GM19043 (cell line): Measurements from ENCODE around the gene FN1.

Source experiments
- ATAC-seq: cut with Tn5 transposase; IDR thresholded peaks from one replicate; pipeline ENCODE4 v1.9.1; 2021; ENCODE audit warnings: low read depth; ENCODE audit not compliant: unreplicated experiment

FN1 gene

GRCh38 chr2:215435870-215436704 lies at the start of gene FN1:
TSS of gene FN1 (minus strand) at chr2:215436068. CDS start at chr2:215435802, 266 bp downstream.
- ATAC-seq = peak; percentile 72

- no peak for ATAC-seq
Measured at GRCh38 chr2:215485032-215485431, 49.2 kb upstream of the FN1 start.

GRCh38 chr2:215484570-215484969 lies 48.7 kb upstream of the FN1 start:
- no peak for ATAC-seq

GRCh38 chr2:215483431-215483830 lies 47.6 kb upstream of the FN1 start:
- no peak for ATAC-seq

GRCh38 chr2:215479536-215480240 lies 43.8 kb upstream of the FN1 start:
- ATAC-seq = no peak

GRCh38 chr2:215479121-215479520 lies 43.3 kb upstream of the FN1 start:
- ATAC-seq = no peak

GRCh38 chr2:215476424-215476823 lies 40.6 kb upstream of the FN1 start:
- no peak for ATAC-seq

GRCh38 chr2:215466097-215466909 lies 30.4 kb upstream of the FN1 start:
- no peak for ATAC-seq

GRCh38 chr2:215465256-215465655 lies 29.4 kb upstream of the FN1 start:
- no peak for ATAC-seq

- no peak for ATAC-seq
Measured at GRCh38 chr2:215461836-215462532, 26.1 kb upstream of the FN1 start.

- no peak for ATAC-seq
Measured at GRCh38 chr2:215460682-215461382, 25.0 kb upstream of the FN1 start.

GRCh38 chr2:215455958-215456357 lies 20.1 kb upstream of the FN1 start:
- ATAC-seq = no peak

GRCh38 chr2:215454519-215455246 lies 18.8 kb upstream of the FN1 start:
- ATAC-seq = peak; percentile 67

GRCh38 chr2:215452725-215453124 lies 16.9 kb upstream of the FN1 start:
- ATAC-seq = no peak

GRCh38 chr2:215451012-215451756 lies 15.3 kb upstream of the FN1 start:
- ATAC-seq = no peak

- no peak for ATAC-seq
Measured at GRCh38 chr2:215450188-215451011, 14.5 kb upstream of the FN1 start.

GRCh38 chr2:215447673-215448081 lies 11.8 kb upstream of the FN1 start:
- ATAC-seq = no peak

- ATAC-seq = no peak
Measured at GRCh38 chr2:215447056-215447455, 11.2 kb upstream of the FN1 start.
